ENCODE data around the gene FLYWCH1.
"Not testable (repeated sequence)": the region's sequence is repeated elsewhere in the genome, so short reads cannot be mapped to it uniquely, and the experiment has no call there.

Gene FLYWCH1

GRCh38 chr16:2927010-2927646 lies 15.4 kb downstream of the FLYWCH1 start:
- DNase-seq: peak; percentile 81 to 99 (median 93)

GRCh38 chr16:2928151-2928550 lies 16.4 kb downstream of the FLYWCH1 start:
- DNase-seq: not testable (repeated sequence)

- DNase-seq: no peak
Observed at GRCh38 chr16:2928796-2929195, 17.1 kb downstream of the FLYWCH1 start.

- DNase-seq: no peak
Observed at GRCh38 chr16:2929693-2930092, 18.0 kb downstream of the FLYWCH1 start.

GRCh38 chr16:2930236-2930635 lies 18.5 kb downstream of the FLYWCH1 start:
- DNase-seq: no peak

- DNase-seq: not testable (repeated sequence)
Observed at GRCh38 chr16:2931231-2931914, 19.6 kb downstream of the FLYWCH1 start.

GRCh38 chr16:2933136-2933535 lies 21.4 kb downstream of the FLYWCH1 start:
- no peak for DNase-seq

- DNase-seq: no peak
Observed at GRCh38 chr16:2933701-2934100, 22.0 kb downstream of the FLYWCH1 start.

- no peak for DNase-seq
Observed at GRCh38 chr16:2934450-2934849, 22.7 kb downstream of the FLYWCH1 start.

- no peak for DNase-seq
Observed at GRCh38 chr16:2936436-2937011, 24.8 kb downstream of the FLYWCH1 start.

- DNase-seq: no peak
Observed at GRCh38 chr16:2937170-2937569, 25.4 kb downstream of the FLYWCH1 start.

GRCh38 chr16:2938206-2938605 lies 26.5 kb downstream of the FLYWCH1 start:
- DNase-seq: no peak

GRCh38 chr16:2939968-2940367 lies 28.2 kb downstream of the FLYWCH1 start:
- peak in 1 of 3 experiments; percentile 53 for DNase-seq

GRCh38 chr16:2942045-2942444 lies 30.3 kb downstream of the FLYWCH1 start:
- DNase-seq: no peak

- not testable (repeated sequence) for DNase-seq
Observed at GRCh38 chr16:2943716-2944115, 32.0 kb downstream of the FLYWCH1 start.

- DNase-seq: no peak
Observed at GRCh38 chr16:2946649-2947048, 34.9 kb downstream of the FLYWCH1 start.

GRCh38 chr16:2948807-2949704 lies 37.3 kb downstream of the FLYWCH1 start:
- DNase-seq: no peak

- no peak for DNase-seq
Observed at GRCh38 chr16:2949705-2950352, 38.1 kb downstream of the FLYWCH1 start.

GRCh38 chr16:2950353-2950724 lies 38.6 kb downstream of the FLYWCH1 start:
- DNase-seq: no peak

- no peak for DNase-seq
Observed at GRCh38 chr16:2950773-2951172, 39.0 kb downstream of the FLYWCH1 start.

GRCh38 chr16:2952679-2953078 lies 40.9 kb downstream of the FLYWCH1 start:
- peak; percentile 65 to 81 (median 65) for DNase-seq
